Astrocyte of the spinal cord (primary cell): Measurements from ENCODE around the gene RERG.

Source experiments
- DNase-seq: peaks from one replicate; pipeline ENCODE4 v3.0.0; 2011; ENCODE audit warnings: low read depth, low spot score
- H3K4me3 ChIP-seq: 2 replicates; pipeline ENCODE4 v1.5.1; 2011; ENCODE audit warnings: low read depth, mild to moderate bottlenecking, low read length, moderate library complexity
- CTCF ChIP-seq: IDR thresholded peaks from 2 replicates; pipeline ENCODE4 v1.5.1; 2012; ENCODE audit warnings: low read depth, mild to moderate bottlenecking, low read length, inconsistent platforms
- in situ Hi-C: cut with HindIII; loops from 2 replicates; pipeline ENCODE4 v1.10.0; 2017; ENCODE audit warnings: low sequenced_read_pairs

RERG gene

GRCh38 chr12:15183821-15184220, 37.4 kb downstream of the RERG start:
- DNase-seq = no peak

GRCh38 chr12:15181017-15181683, 40.1 kb downstream of the RERG start:
- DNase-seq = no peak
- H3K4me3 ChIP-seq = no peak overlapping the region
- no peak for TF ChIP-seq CTCF
- in situ Hi-C loops = no loop called here

More at GRCh38 chr12:15183821-15184220, 37.4 kb downstream of the RERG start:
- H3K4me3 ChIP-seq = no peak overlapping the region
- in situ Hi-C loops = no loop called here
- TF ChIP-seq CTCF = no peak

- DNase-seq = no peak
- in situ Hi-C loops = no loop called here
Measured at GRCh38 chr12:15180325-15180724, 40.9 kb downstream of the RERG start.

GRCh38 chr12:15179672-15180071, 41.5 kb downstream of the RERG start:
- H3K4me3 ChIP-seq = no peak overlapping the region
- no peak for DNase-seq
- TF ChIP-seq CTCF = no peak
- in situ Hi-C loops = no loop called here

More at GRCh38 chr12:15180325-15180724, 40.9 kb downstream of the RERG start:
- no peak for TF ChIP-seq CTCF
- no peak overlapping the region for H3K4me3 ChIP-seq

GRCh38 chr12:15173142-15173541, 48.1 kb downstream of the RERG start:
- in situ Hi-C loops = no loop called here
- TF ChIP-seq CTCF = no peak
- DNase-seq = no peak
- no peak overlapping the region for H3K4me3 ChIP-seq

GRCh38 chr12:15172060-15172822, 49.0 kb downstream of the RERG start:
- in situ Hi-C loops = no loop called here
- H3K4me3 ChIP-seq = no peak overlapping the region
- no peak for TF ChIP-seq CTCF
- no peak for DNase-seq
